HG03442 (cell line): ENCODE measurements around the gene ADGRB2.

Experiments
- ATAC-seq: cut with Tn5 transposase; IDR thresholded peaks from one replicate; pipeline ENCODE4 v1.9.1; 2021; ENCODE audit warnings: mild to moderate bottlenecking, moderate library complexity; ENCODE audit not compliant: unreplicated experiment

The ADGRB2 gene

DNA sequence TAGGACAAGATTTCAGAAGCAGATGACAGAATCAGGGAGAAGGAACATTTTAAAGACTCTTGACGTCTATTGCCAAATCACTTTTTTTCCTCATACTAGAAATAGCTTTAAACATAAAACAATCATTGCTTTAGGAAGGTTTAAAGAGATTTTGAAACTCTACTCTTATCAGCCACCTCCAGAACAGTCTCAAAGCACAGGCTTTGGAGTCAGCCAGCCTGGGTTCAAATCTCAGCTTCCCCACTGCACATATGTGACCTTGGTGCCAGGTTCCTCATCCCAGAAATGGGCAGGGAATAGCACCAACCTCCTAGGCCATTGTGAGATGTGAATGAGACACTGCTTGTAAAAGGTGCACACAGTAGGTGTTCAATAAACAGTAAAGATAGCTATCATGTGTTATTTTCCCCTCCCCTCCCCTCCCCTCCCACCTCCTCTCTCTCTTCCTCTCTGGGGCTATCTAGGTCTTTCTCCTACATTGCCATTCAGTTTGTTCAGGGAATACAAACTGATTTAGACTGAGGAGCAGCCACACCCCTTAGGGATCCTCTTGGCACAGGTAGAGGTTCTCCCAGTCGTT is 31.0 kb upstream of the ADGRB2 start:
- ATAC-seq: no peak

- no peak for ATAC-seq
Measured at GRCh38 chr1:31793586-31794285, 29.6 kb upstream of the ADGRB2 start.

- no peak for ATAC-seq
Measured at GRCh38 chr1:31793086-31793485, 28.9 kb upstream of the ADGRB2 start.

DNA sequence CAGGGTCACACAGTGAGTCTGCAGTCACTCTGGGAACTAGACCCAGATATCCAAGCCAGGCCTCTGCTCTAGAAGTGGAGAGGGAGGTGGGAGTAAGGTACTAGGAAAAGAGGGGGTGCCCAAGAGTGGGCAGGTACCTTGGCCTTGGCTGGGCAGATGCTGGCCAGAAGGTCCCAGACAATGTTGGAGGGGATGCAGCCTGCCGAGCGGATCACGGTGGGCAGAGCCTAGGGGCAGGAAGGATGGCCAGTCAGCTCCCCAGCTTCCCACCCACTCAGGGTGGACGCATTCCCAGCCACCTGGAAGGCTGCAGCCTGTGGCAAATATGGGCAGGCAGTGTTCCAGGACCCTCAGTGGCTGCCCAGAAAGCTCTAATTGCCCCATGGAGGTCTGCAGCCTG is 28.4 kb upstream of the ADGRB2 start:
- ATAC-seq: no peak

GRCh38 chr1:31792116-31792515 is 28.0 kb upstream of the ADGRB2 start:
- no peak for ATAC-seq

GRCh38 chr1:31791131-31791858 is 27.2 kb upstream of the ADGRB2 start:
- ATAC-seq: no peak

DNA sequence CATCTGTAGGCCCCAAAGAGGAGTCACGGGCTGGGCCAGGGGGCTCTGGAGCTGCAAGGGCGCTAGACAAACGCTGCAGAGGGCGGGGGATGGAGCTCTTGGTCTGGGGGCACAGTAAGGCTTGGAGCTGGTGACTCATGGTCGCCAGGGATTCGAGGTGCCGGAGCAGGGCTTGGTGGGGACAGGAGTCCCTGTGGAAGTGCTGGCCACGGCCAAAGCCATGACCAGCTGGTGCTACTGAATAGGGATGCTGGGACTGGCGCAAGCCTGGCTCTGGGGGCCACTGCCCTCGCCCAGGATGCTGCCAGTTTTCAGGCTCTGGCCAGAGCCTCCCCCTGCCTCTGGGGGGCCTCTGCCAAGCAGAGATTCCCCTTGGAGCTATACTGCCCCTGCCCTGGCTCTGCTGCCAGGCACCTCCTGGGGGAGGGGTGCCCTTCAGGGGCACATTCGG is 26.5 kb upstream of the ADGRB2 start:
- no peak for ATAC-seq

GRCh38 chr1:31790140-31790539 is 26.0 kb upstream of the ADGRB2 start:
- ATAC-seq: no peak

DNA sequence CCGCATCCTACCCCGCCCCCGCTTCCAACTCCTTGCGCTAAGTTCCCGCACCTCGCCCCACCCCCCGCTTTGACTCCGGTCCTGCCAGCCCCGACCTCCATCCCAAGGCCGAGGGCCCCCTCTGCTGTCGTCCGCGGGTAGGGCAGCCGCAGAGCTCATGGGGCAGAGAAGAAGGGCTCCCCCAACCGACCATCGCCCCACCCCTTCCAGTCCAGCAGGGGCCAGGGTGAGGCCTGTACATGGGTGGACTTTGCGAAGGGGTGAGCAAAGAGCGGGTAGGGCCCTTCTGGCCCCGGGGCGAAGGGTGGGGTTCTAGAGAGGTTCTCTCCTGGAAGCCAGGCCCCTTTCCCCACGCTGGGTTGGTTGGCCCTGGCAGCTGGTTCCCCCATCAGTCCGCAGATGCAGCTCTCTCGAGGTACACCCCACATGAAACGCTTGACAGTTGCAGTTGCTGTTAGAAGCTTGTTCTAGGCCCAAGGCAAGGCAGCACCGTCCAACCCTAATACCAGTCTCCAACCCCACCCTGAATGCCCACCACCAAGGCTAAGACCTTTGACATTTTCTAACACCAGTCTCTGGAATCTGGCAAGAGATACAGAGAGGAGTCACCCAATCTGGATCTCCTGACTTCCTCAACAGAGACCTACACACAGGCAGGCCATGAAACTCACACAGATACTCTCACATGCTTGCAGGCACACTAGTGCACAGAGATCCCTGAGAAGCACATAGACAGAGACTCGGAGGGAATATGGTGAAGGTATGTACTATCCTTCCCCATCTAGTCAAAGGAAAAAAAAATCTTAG is 25.3 kb upstream of the ADGRB2 start:
- ATAC-seq: peak; percentile 55

- peak; percentile 6 for ATAC-seq
Measured at GRCh38 chr1:31788825-31789256, 24.7 kb upstream of the ADGRB2 start.

DNA sequence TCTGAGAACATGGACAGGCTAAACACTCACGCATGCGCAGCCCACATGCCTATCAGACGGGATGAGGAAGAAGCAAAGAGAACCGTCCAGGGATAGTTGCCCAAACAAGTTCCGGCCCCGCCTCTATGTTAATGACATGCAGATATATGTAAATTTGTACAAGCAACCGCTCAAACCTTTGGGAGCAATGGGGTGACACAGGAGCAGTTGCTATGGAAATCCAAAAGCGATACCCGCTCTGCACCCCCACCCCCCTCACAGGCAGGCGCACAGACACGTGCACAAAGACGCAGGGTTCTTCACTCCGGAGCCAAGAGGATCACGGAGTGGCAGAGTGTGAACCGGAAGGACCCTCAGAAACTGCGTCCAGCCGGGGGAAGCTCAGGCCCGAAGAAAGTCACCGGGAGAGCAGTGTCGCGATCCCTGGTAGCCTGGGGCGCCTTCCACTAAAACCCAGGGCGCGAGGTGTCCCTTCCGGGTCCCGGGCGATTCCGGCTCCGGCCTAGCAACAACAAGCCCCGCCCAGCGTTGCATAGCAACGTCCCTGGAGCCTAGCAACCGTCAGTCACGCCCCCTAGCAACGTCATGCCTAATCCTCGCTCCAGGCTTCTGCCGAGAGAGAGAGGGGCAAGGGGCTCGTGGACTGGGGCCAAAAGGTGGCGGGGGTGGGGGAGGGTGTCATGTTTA is 24.1 kb upstream of the ADGRB2 start:
- peak; percentile 70 for ATAC-seq

DNA sequence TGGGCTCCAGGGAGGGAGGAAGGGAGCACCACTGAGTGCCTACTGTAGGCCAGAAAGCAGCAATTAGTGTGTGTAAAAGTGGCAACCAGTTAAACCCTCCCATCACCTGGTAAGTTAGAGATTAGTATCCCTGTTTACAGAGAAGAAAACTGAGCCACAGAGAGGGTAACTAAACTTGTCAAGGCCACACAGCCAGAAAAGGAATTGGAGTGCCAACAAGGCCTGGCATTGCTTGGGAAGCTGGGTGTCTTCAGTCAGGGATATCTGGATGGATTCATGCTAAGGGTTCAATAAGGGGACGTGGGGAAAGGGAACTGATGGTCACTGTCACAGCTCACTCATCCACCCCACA is 23.6 kb upstream of the ADGRB2 start:
- ATAC-seq: no peak

DNA sequence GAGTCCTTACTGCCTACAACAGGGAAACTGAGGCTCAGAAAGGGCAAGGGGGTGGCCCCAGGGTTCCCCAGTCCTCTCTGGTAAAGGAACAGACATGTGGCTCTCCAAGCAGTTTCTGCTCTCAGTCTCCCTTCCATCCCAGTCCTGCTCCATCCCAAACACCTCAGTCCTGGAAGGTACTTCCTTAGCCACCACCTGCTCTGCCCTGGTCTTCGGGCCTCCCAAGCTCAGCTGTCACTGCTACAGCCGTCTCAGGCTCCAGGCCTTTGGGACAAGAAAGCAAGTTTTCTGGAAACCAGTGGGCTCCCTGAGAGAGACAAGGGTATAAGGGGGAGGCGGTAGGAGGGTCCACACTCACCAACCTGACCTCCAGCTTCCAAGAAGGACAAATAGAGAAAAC is 23.1 kb upstream of the ADGRB2 start:
- no peak for ATAC-seq

DNA sequence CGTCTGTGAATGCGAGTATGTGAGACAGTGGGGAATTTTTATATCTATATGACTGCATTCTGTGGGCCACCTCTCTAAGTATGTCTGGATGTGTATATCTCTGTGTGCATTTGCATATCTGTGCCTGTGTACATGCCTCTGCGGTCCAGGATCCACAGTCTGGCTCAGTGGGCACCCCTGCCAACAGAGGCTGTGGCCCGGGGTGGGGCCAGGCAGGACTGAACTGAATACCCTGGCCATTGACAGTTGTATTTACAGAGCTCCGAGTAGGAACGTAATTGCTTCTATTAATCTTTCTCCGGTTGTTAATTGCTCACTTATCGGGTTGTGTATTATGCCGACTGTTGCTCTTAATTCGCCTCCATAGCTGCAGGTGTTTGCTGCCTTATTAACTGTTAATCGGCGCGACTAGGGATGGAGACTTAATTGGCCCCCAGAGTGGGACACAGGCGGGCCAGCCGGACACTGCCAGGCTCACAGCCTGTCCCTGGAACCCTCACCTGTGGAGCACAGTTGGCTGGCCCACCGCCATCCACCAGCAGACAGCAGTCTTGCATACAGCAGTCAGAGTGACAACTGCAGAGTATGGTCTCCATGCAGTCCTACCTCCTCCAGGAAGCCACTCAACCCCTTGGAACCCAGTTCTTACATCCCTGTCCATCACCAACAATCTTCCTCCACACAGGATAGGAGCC is 22.4 kb upstream of the ADGRB2 start:
- ATAC-seq: no peak

DNA sequence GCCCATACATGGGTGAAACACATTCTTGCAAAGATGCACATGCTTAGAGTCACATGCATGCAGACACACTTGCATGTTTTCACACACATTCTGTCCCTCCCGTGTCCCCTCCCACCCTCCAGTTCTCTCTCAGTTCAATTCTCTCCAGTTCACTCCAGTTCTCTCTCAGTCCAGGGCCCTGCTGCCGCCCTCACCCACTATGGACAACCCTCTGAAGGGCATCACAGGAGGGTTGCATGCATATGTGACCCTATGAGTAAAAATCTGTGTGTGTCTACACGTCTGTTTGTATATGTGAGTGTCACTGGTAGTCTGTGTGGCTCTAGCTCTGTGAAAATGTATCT is 21.8 kb upstream of the ADGRB2 start:
- ATAC-seq: no peak

DNA sequence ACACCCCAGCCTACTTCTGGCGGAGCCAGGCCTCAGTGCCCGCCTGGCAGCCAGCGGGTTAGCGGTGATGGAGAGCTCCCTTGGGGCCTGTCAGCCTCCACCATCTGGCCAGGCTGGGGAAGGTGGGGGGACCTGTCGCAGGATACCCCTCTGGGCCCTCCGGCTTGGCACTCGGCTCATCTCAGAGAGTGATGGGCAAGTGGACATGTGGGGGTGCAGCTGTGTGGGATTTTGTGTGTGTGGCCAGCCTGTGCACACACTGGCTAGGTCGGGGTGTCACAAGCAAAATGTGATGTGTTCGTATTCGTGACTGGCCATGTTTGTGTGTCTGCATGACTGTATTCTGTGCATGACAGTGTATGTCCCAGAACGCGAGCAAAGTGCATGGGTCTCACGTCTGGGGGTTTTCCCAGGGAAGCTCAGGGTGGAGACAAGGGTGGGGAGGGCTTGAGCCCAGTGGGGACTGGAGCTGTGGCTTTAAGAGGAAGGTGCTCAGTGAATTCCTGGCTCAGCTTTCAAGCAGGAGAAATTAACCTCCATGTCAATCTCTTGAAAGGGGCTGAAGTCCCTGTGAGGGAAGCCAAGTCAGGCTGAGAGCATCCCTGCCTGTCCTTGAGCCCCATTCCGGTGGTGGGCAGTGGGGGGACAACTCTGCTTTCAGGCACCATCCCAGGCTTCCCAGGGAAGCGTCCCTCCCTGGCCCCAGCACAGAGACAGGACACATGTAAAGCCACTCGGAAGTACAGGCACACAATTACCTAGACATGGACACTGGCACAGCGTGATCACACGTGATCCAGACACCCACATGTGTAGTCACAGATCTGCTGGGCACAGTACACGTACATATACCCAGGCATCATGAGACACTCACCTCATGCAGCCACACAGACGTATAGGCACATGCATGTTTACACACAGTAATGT is 21.1 kb upstream of the ADGRB2 start:
- no peak for ATAC-seq

GRCh38 chr1:31784356-31785019 is 20.3 kb upstream of the ADGRB2 start:
- ATAC-seq: no peak

- ATAC-seq: no peak
Measured at GRCh38 chr1:31783846-31784245, 19.7 kb upstream of the ADGRB2 start.
